Activated gamma-delta T cell treated with Interleukin-2 at 50 U/mL for 16 hours (primary cell): ENCODE data around the gene RHBDL1.

ENCODE experiments used
- DNase-seq: peaks from one replicate; pipeline ENCODE4 v3.0.0-alpha.2; 2020

The RHBDL1 gene

GRCh38 chr16:675884-676564, 553 bp downstream of the RHBDL1 start:
- no peak for DNase-seq

- no peak for DNase-seq
These were observed 1.1 kb downstream of the RHBDL1 start for GRCh38 chr16:676565-676902.

- no peak for DNase-seq
These were observed 1.4 kb downstream of the RHBDL1 start for GRCh38 chr16:676913-677312.

GRCh38 chr16:677316-678190, 2.1 kb downstream of the RHBDL1 start:
- no peak for DNase-seq

- no peak for DNase-seq
These were observed 2.9 kb downstream of the RHBDL1 start for GRCh38 chr16:678209-678857.

- DNase-seq: peak; percentile 44
These were observed 3.7 kb downstream of the RHBDL1 start for GRCh38 chr16:678858-679813.

- peak; percentile 84 for DNase-seq
These were observed 4.5 kb downstream of the RHBDL1 start, which contains the start of gene STUB1 for GRCh38 chr16:679814-680624. Gene STUB1 (plus strand): TSS chr16:680410. CDS start chr16:680526, 116 bp downstream.

- DNase-seq: no peak
These were observed 5.1 kb downstream of the RHBDL1 start for GRCh38 chr16:680625-680945.

- DNase-seq: no peak
These were observed 5.7 kb downstream of the RHBDL1 start for GRCh38 chr16:680967-681745.

GRCh38 chr16:681746-682427, 6.4 kb downstream of the RHBDL1 start:
- DNase-seq: no peak

GRCh38 chr16:682493-683395, 7.3 kb downstream of the RHBDL1 start:
- DNase-seq: no peak

- no peak for DNase-seq
These were observed 8.1 kb downstream of the RHBDL1 start for GRCh38 chr16:683396-684070.

- peak; percentile 96 for DNase-seq
These were observed 8.8 kb downstream of the RHBDL1 start, which contains the start of gene JMJD8 for GRCh38 chr16:684071-684794. Gene JMJD8 (minus strand): TSS chr16:684334. CDS start chr16:684319, 15 bp downstream.

GRCh38 chr16:684961-685696, 9.7 kb downstream of the RHBDL1 start:
- no peak for DNase-seq

- no peak for DNase-seq
These were observed 10.5 kb downstream of the RHBDL1 start for GRCh38 chr16:685967-686366.

GRCh38 chr16:686459-687260, 11.2 kb downstream of the RHBDL1 start:
- no peak for DNase-seq
